HEK293 (cell line): ENCODE measurements around the gene PDE10A.

Source experiments
- AEBP2 ChIP-seq: fragments of 450-650 bp; formaldehyde crosslinking; IDR thresholded peaks from 2 replicates; pipeline ENCODE4 v1.5.1; 2016; ENCODE audit warnings: missing biosample characterization, missing genetic modification characterization, borderline replicate concordance
- CTCF ChIP-seq: fragments of 450-650 bp; formaldehyde crosslinking; IDR thresholded peaks from 2 replicates; pipeline ENCODE4 v1.5.1; 2016; ENCODE audit warnings: missing biosample characterization, missing genetic modification characterization
- KLF10 ChIP-seq: fragments of 450-650 bp; IDR thresholded peaks from 2 replicates; pipeline ENCODE4 v1.5.1; 2018; ENCODE audit warnings: missing biosample characterization, mild to moderate bottlenecking, missing genetic modification characterization
- REPIN1 ChIP-seq: fragments of 450-650 bp; formaldehyde crosslinking; IDR thresholded peaks from 2 replicates; pipeline ENCODE4 v1.5.1; 2017; ENCODE audit warnings: missing biosample characterization, missing genetic modification characterization, low read depth
- REST ChIP-seq: fragments of 450-650 bp; formaldehyde crosslinking; IDR thresholded peaks from 2 replicates; pipeline ENCODE4 v1.5.1; 2016; ENCODE audit warnings: missing biosample characterization, missing genetic modification characterization
- SP2 ChIP-seq: fragments of 450-650 bp; formaldehyde crosslinking; IDR thresholded peaks from 2 replicates; pipeline ENCODE4 v1.5.1; 2016; ENCODE audit warnings: missing biosample characterization, missing genetic modification characterization
- TCF7L2 ChIP-seq: IDR thresholded peaks from 2 replicates; pipeline ENCODE4 v1.6.1; 2011; ENCODE audit warnings: low read depth, mild to moderate bottlenecking, inconsistent platforms, low read length, moderate library complexity, borderline replicate concordance
- TRIM28 ChIP-seq: IDR thresholded peaks from 2 replicates; pipeline ENCODE4 v1.6.1; 2011; ENCODE audit warnings: low read length, control low read depth, borderline replicate concordance
- ZBTB44 ChIP-seq: fragments of 450-650 bp; IDR thresholded peaks from 2 replicates; pipeline ENCODE4 v1.5.1; 2018; ENCODE audit warnings: missing biosample characterization, mild to moderate bottlenecking, missing genetic modification characterization
- ZNF513 ChIP-seq: fragments of 450-650 bp; IDR thresholded peaks from 2 replicates; pipeline ENCODE4 v1.5.1; 2018; ENCODE audit warnings: missing biosample characterization, missing genetic modification characterization
- ZNF555 ChIP-seq: fragments of 450-650 bp; formaldehyde crosslinking; conservative IDR thresholded peaks from 2 replicates; pipeline ENCODE4 v1.5.1; 2017; ENCODE audit warnings: missing biosample characterization, mild to moderate bottlenecking, missing genetic modification characterization, inconsistent platforms
- ZNF768 ChIP-seq: fragments of 450-650 bp; formaldehyde crosslinking; IDR thresholded peaks from 2 replicates; pipeline ENCODE4 v1.5.1; 2018; ENCODE audit warnings: missing biosample characterization, mild to moderate bottlenecking, missing genetic modification characterization

- no peak for TF ChIP-seq ZNF555
- TF ChIP-seq CTCF (tag by site-specific recombination) = no peak
- TF ChIP-seq ZNF768 (tag by site-specific recombination) = no peak
- TF ChIP-seq TCF7L2 = no peak
- no peak for TF ChIP-seq ZNF513
- TF ChIP-seq REST = no peak
- TF ChIP-seq AEBP2 = no peak
- no peak for TF ChIP-seq SP2 (tag by site-specific recombination)
- no peak for TF ChIP-seq TRIM28
- TF ChIP-seq REPIN1 = no peak
- no peak for TF ChIP-seq KLF10 (tag by site-specific recombination)
- no peak for TF ChIP-seq ZBTB44 (tag by site-specific recombination)
Measured at GRCh38 chr6:165581678-165582077, 81.4 kb downstream of the PDE10A start.
